GM12878 (cell line): ENCODE results near the gene MAGI1. TPM values are rescaled to one million over a fixed set of nuclear protein-coding genes. Genes with fewer than 3 reads are reported as not detected.

ENCODE experiments used
- ATAC-seq: fragments of 200-7000 bp; cut with Tn5 transposase; 3 replicates; pipeline ENCODE4 v1.9.1; 2020; ENCODE audit warnings: mild to moderate bottlenecking, moderate library complexity
- BruUV-seq: library from RNA; stranded (reverse); fragments of 400-500 nt; replicated peaks from 2 replicates; lab custom pipeline; 2021; lab: Mats Ljungman, UMichigan
- CTCF ChIA-PET: fragments of 300-600 bp; sonication (Branson Sonifier 250); formaldehyde crosslinking; extraction: SDS; loops from one replicate; lab custom pipeline; 2021; ENCODE audit warnings: inconsistent platforms; lab: Yijun Ruan, JAX
- POLR2A ChIA-PET: fragments of 350-600 bp; formaldehyde crosslinking; extraction: SDS; loops from one replicate; lab custom pipeline; 2021; ENCODE audit warnings: inconsistent platforms; lab: Charles Lee
- RAD21 ChIA-PET: fragments of 300-600 bp; sonication (Branson Sonifier 250); formaldehyde crosslinking; loops from one replicate; lab custom pipeline; 2023; ENCODE audit warnings: antibody characterized with exemption; ENCODE audit not compliant: unreplicated experiment; lab: Charles Lee
- SMC1A ChIA-PET: fragments of 300-600 bp; sonication (Branson Sonifier 250); formaldehyde crosslinking; loops from one replicate; lab custom pipeline; 2023; ENCODE audit not compliant: unreplicated experiment, uncharacterized antibody; lab: Charles Lee
- DNase-seq: peaks from one replicate; pipeline ENCODE4 v3.0.0-alpha.2; 2011; ENCODE audit warnings: low read depth, low spot score
- FAIRE-seq: peaks from 3 replicates; lab custom pipeline; 2011; peaks lifted over from hg19 to GRCh38; lab: Jason Lieb, UNC
- H2AFZ ChIP-seq: 2 replicates; pipeline ENCODE4 v1.6.0; 2011; ENCODE audit warnings: low read depth, low read length, control low read depth; ENCODE audit not compliant: control insufficient read depth
- H3K27ac ChIP-seq: 2 replicates; pipeline ENCODE4 v1.5.1; 2011; ENCODE audit warnings: control low read depth; ENCODE audit not compliant: control insufficient read depth, insufficient read depth
- H3K27me3 ChIP-seq, 2 experiments: replicated peaks in 1 of 2; 2 replicates each; pipeline versions ENCODE4 v1.6.0 to v1.6.1; 2011; ENCODE audit warnings: low read length in 1 of 2; ENCODE audit not compliant: control insufficient read depth in 2 of 2, insufficient read depth in 2 of 2
- H3K36me3 ChIP-seq, 2 experiments: 2 replicates each; pipeline ENCODE4 v1.5.1; 2011; ENCODE audit warnings: low read length in 1 of 2; ENCODE audit not compliant: control insufficient read depth in 2 of 2, insufficient read depth in 2 of 2
- H3K4me1 ChIP-seq: 2 replicates; pipeline ENCODE4 v1.6.1; 2011; ENCODE audit warnings: mild to moderate bottlenecking, low read length, moderate library complexity, mixed read lengths; ENCODE audit not compliant: control insufficient read depth, insufficient read depth
- H3K4me2 ChIP-seq: 2 replicates; pipeline ENCODE4 v1.6.0; 2011; ENCODE audit warnings: control low read depth; ENCODE audit not compliant: control insufficient read depth, insufficient read depth
- H3K4me3 ChIP-seq: fragments of 200-600 bp; sonication (generic); 2 replicates; pipeline ENCODE4 v1.5.1; 2016
- H3K79me2 ChIP-seq: 2 replicates; pipeline ENCODE4 v1.6.0; 2011; ENCODE audit warnings: low read length; ENCODE audit not compliant: control insufficient read depth, insufficient read depth
- H3K9ac ChIP-seq: 2 replicates; pipeline ENCODE4 v1.8.0; 2011; ENCODE audit warnings: low read length, control low read depth, mixed read lengths; ENCODE audit not compliant: control insufficient read depth, insufficient read depth
- H3K9me3 ChIP-seq: replicated peaks from 3 replicates; pipeline ENCODE4 v1.5.1; 2011; ENCODE audit warnings: mild to moderate bottlenecking, low read length; ENCODE audit not compliant: control insufficient read depth, insufficient read depth
- H4K20me1 ChIP-seq: 2 replicates; pipeline ENCODE4 v1.6.0; 2011; ENCODE audit not compliant: control insufficient read depth, insufficient read depth
- CTCF ChIP-seq, 3 experiments: IDR thresholded peaks in 2 of 3; conservative IDR thresholded peaks in 1 of 3; 2 replicates each; pipeline ENCODE4 v1.5.1; 2011; ENCODE audit warnings: low read depth in 3 of 3, low read length in 3 of 3, mild to moderate bottlenecking in 3 of 3, control low read depth in 2 of 3, moderate library complexity in 2 of 3, inconsistent platforms in 1 of 3, mixed read lengths in 1 of 3; ENCODE audit not compliant: control insufficient read depth in 2 of 3, insufficient read depth in 1 of 3; ENCODE audit errors: extremely low read depth in 1 of 3
- EED ChIP-seq: sonication (generic); IDR thresholded peaks from 2 replicates; pipeline ENCODE4 v1.6.1; 2016; ENCODE audit warnings: antibody characterized with exemption, low read depth
- HDAC6 ChIP-seq: fragments of 200-600 bp; sonication (generic); IDR thresholded peaks from one replicate; pipeline ENCODE4 v1.8.0; 2017; ENCODE audit warnings: antibody characterized with exemption; ENCODE audit not compliant: unreplicated experiment
- LARP7 ChIP-seq: fragments of 450-650 bp; IDR thresholded peaks from 2 replicates; pipeline ENCODE4 v1.6.1; 2017; ENCODE audit warnings: mild to moderate bottlenecking
- MTA3 ChIP-seq: IDR thresholded peaks from 2 replicates; pipeline ENCODE4 v1.6.1; 2012; ENCODE audit warnings: low read length, inconsistent platforms, borderline replicate concordance
- NR2F1 ChIP-seq: fragments of 450-650 bp; conservative IDR thresholded peaks from 2 replicates; pipeline ENCODE4 v1.6.1; 2017; ENCODE audit warnings: mild to moderate bottlenecking
- POLR2AphosphoS2 ChIP-seq: IDR thresholded peaks from 2 replicates; pipeline ENCODE4 v1.6.1; 2011; ENCODE audit warnings: low read depth, mild to moderate bottlenecking, low read length, improper control_type of control experiment, moderate library complexity
- ZNF274 ChIP-seq: IDR thresholded peaks from one replicate; pipeline ENCODE4 v1.8.0; 2011; ENCODE audit not compliant: insufficient read length, insufficient read depth
- ZZZ3 ChIP-seq: IDR thresholded peaks from 2 replicates; pipeline ENCODE4 v1.6.1; 2011; ENCODE audit warnings: low read depth; ENCODE audit not compliant: control insufficient read depth, insufficient read length
- WGBS: methylation state at CpG from one replicate; pipeline ENCODE4 v1.1.6; 2016; ENCODE audit warnings: low lambda C conversion rate; ENCODE audit not compliant: insufficient replicate concordance, insufficient coverage; ENCODE audit errors: missing lambda C conversion rate; 5-methylcytosine and 5-hydroxymethylcytosine counted together
- in situ Hi-C: fragments of 300-500 bp; cut with MboI; formaldehyde crosslinking; loops from 9 replicates; pipeline ENCODE4 v1.14.3; 2018; ENCODE audit warnings: mixed read lengths
- intact Hi-C: fragments of 100-400 bp; cut with micrococcal nuclease; formaldehyde crosslinking; loops from one replicate; pipeline ENCODE4 v1.14.2; 2022; ENCODE audit not compliant: unreplicated experiment
- polyA plus RNA-seq, 11 experiments: library from polyadenylated mRNA; depleted of rRNA in 4 of 11; unstranded in 6 of 11; stranded (reverse) in 5 of 11; fragments of >200 nt; fragmentation: Nextera tagmentation in 4 of 11; fragmentation: Illumina TruSeq in 1 of 11; extraction: Ambion mirVana in 4 of 11; extraction: Trizol in 1 of 11; gene quantifications; 1 replicate in 1 of 11; 2 replicates in 10 of 11; pipeline versions ENCODE4 v1.2.1 to v1.2.3, GENCODE V29; 2011 to 2016; ENCODE audit warnings: inconsistent platforms in 2 of 11, missing spikeins in 2 of 11, low read depth in 1 of 11
- total RNA-seq, 4 experiments: library from RNA; depleted of rRNA in 3 of 4; stranded (reverse); fragments of >200 nt in 3 of 4; fragmentation: Illumina TruSeq in 1 of 4; extraction: Trizol in 1 of 4; gene quantifications; 2 replicates each; pipeline versions ENCODE4 v1.2.1 to v1.2.3, GENCODE V29; 2013 to 2021

Gene MAGI1
- total and polyA plus RNA-seq, 10 of the 15 experiments (the other 5 are each of a cell fraction or from before 2014, with no cell fraction given), result 0.02 to 3.3 (median 0.29) TPM; not detected in 1

DNA sequence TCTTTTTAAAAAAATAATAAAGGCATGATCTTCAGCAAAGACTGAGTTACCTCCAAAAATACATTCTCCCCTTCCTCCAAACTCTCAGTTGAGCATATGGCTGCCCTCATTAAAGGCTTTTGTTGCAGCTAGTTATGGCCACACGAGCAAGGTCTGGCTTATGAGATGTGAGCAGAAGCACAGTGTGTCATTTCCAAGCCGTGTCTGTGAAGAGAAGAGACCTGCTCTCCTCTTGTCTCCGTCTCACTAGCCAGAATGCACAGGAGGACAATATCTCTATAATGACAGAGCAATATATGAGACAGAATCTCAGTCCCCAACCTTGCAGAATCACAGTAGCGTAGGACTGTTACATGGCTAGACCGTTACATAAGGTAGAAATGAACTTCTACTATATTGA, 152.3 kb downstream of the MAGI1 start:
- in situ Hi-C loops, result no loop called here
- no peaks in the 10 kb centered on the region for H3K36me3 ChIP-seq
- H3K79me2 ChIP-seq, result no peaks in the 10 kb centered on the region
- no peaks in the 10 kb centered on the region; a peak in 1 of 4 replicates for H3K27me3 ChIP-seq
- H3K9me3 ChIP-seq, result no peaks in the 10 kb centered on the region
- H3K4me1 ChIP-seq, result no peaks in the 10 kb centered on the region
- ChIA-PET SMC1A (no interaction called here), RAD21 (no interaction called here), CTCF (no interaction called here), POLR2A (no interaction called here)
- no peak overlapping the region for H3K9ac ChIP-seq
- no peak for TF ChIP-seq NR2F1
- TF ChIP-seq POLR2AphosphoS2, result no peak
- H3K27ac ChIP-seq, result no peak overlapping the region
- FAIRE-seq, result no peak
- intact Hi-C loops, result loop anchor here (1.0 kb wide), 1 partner anchor 16 kb away; no protein-coding TSS in a partner anchor
- WGBS, result 1% methylated on average over 5 of the region's 5 CpGs
- ATAC-seq, result no peak
- DNase-seq, result no peak
- H4K20me1 ChIP-seq, result no peaks in the 10 kb centered on the region
- no peak overlapping the region for H2AFZ ChIP-seq
- no peak overlapping the region for H3K4me3 ChIP-seq
- H3K4me2 ChIP-seq, result no peak overlapping the region
- no TSS peak for BruUV-seq

DNA sequence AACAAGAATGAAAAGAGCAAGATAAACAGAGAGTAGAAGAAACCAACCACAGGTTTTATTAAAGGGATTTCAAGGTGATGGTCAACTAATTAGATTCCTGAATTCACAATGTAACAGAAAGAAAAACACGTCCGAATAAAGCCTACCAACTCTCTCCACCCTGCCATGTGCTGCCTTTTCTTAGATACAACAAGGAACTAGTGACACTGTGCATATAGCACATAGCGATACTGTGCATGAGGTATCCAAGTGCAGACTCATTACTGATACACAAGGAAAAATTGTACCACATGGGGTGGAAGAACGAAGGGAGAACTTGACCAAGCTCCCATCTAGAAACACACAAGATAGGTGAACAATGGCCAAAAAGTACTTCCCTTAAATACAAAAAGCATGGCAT, 154.6 kb downstream of the MAGI1 start:
- 17% methylated on average over 4 of the region's 4 CpGs for WGBS
- TF ChIP-seq NR2F1 (no peak), ZZZ3 (no peak), CTCF (IDR thresholded peaks at IDR 0.05 in 2 of 3, conservative IDR thresholded peaks at IDR 0.05 in 1 of 3; ENCODE audit: control insufficient read depth in 2 of 3, extremely low read depth in 1 of 3, insufficient read depth in 1 of 3, low read depth in 3 of 3, low read length in 3 of 3) (no peak), LARP7 (no peak), ZNF274 (no peak), HDAC6 (no peak), MTA3 (no peak), EED (no peak)
- no peak for DNase-seq
- no peaks in the 10 kb centered on the region for H3K36me3 ChIP-seq
- no peaks in the 10 kb centered on the region for H4K20me1 ChIP-seq
- H3K9me3 ChIP-seq, result no peaks in the 10 kb centered on the region
- no peak overlapping the region for H3K4me3 ChIP-seq
- intact Hi-C loops (no loop called here), in situ Hi-C loops (no loop called here)
- POLR2A ChIA-PET, result no interaction called here
- H3K4me1 ChIP-seq, result no peaks in the 10 kb centered on the region
- no peaks in the 10 kb centered on the region; a peak in 1 of 4 replicates for H3K27me3 ChIP-seq
- no peaks in the 10 kb centered on the region for H3K79me2 ChIP-seq
- no peak overlapping the region for H3K9ac ChIP-seq
- no peak for ATAC-seq
- RAD21 ChIA-PET, result no interaction called here
- CTCF ChIA-PET, result no interaction called here
- FAIRE-seq, result no peak
- H3K4me2 ChIP-seq, result no peak overlapping the region
- BruUV-seq, result no TSS peak
- SMC1A ChIA-PET, result no interaction called here
- no peak overlapping the region for H2AFZ ChIP-seq
- H3K27ac ChIP-seq, result no peak overlapping the region
